Fibroblast of the aortic adventitia (primary cell): Measurements from ENCODE around the gene ZNF598. TPM values are rescaled to one million over a fixed set of nuclear protein-coding genes. Genes with fewer than 3 reads are reported as not detected.
A peak's percentile ranks its signal among the peaks of the same experiment; 100 is the strongest.
"Not testable (repeated sequence)": the region's sequence is repeated elsewhere in the genome, so short reads cannot be mapped to it uniquely, and the experiment has no call there.

Experiments
- DNase-seq: peaks from one replicate; pipeline ENCODE4 v3.0.0-alpha.2; 2010; ENCODE audit warnings: low read depth
- H3K4me3 ChIP-seq: 2 replicates; pipeline ENCODE4 v1.5.1; 2011; ENCODE audit warnings: low read depth, mild to moderate bottlenecking, control low read depth, low read length, moderate library complexity
- CTCF ChIP-seq: IDR thresholded peaks from 2 replicates; pipeline ENCODE4 v1.5.1; 2011; ENCODE audit warnings: mild to moderate bottlenecking, low read length, control low read depth, inconsistent platforms; ENCODE audit not compliant: insufficient read depth
- total RNA-seq: library from RNA; depleted of rRNA; stranded (reverse); fragments of >200 nt; gene quantifications from 2 replicates; pipeline ENCODE4 v1.2.3, GENCODE V29; 2012; ENCODE audit warnings: low replicate concordance

ZNF598 gene
- total RNA-seq, 1 donor = 18.8 TPM

DNA sequence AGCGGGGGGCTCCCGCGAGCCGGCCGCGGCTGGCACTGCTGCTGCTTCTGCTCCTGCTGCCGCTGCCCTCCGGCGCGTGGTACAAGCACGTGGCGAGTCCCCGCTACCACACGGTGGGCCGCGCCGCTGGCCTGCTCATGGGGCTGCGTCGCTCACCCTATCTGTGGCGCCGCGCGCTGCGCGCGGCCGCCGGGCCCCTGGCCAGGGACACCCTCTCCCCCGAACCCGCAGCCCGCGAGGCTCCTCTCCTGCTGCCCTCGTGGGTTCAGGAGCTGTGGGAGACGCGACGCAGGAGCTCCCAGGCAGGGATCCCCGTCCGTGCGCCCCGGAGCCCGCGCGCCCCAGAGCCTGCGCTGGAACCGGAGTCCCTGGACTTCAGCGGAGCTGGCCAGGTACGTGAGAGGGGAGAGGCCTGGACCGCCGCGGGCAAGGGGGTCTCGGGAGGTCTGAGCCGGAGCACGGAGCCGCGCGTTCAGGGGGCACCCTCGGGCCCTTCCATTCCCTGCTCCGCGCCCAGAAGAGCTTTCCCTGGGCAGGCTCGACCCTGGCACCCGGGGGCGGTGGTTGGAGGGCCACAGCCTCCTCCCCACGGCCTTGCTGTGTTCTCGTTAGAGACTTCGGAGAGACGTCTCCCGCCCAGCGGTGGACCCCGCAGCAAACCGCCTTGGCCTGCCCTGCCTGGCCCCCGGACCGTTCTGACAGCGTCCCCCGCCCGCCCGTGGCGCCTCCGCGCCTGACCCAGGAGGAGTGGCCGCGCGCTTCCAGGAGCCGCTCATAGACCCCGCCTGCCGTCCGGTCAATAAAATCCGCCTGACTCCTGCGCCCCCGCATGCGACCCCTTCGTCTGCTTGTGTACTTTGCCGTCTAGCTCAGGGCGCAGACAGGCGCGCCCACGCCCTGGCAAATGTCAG lies 10.6 kb upstream of the ZNF598 start:
- no peak overlapping the region for H3K4me3 ChIP-seq
- DNase-seq = no peak
- no peak for TF ChIP-seq CTCF

GRCh38 chr16:2019518-2019920 lies 9.9 kb upstream of the ZNF598 start, which contains the start of gene NPW:
Gene NPW, plus strand, starts transcription at chr16:2019785.
- no peak within 1 kb of the TSS for H3K4me3 ChIP-seq

DNA sequence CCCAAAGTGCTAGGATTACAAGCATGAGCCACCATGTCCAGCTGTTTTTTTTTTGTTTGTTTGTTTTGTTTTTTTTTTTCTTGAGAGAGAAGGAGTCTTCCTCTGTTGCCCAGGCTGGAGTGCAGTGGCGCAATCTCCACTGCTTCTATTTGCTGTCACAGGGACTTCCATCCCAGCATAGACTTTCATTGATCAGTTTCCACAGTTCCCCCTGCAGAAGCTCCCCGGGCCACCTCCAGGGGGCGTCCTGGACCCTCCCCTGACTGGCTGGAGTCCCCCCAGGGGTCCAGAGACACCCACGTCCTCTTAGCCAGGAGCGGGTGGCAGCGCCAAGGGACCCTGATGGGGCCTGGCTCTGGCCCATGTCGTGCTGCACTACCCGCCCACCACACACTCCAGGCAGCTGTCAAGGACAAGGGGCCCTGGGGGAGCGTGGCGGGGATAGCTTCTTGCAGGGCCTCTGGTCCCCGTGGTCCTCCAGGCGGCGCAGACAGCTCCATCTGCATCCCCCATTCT lies 6.8 kb upstream of the ZNF598 start:
- no peak for DNase-seq
- H3K4me3 ChIP-seq = no peak overlapping the region
- peak; percentile 47 for TF ChIP-seq CTCF

More at GRCh38 chr16:2019518-2019920, 9.9 kb upstream of the ZNF598 start, which contains the start of gene NPW:
- no peak for TF ChIP-seq CTCF
- no peak for DNase-seq

- H3K4me3 ChIP-seq = no peak overlapping the region
- no peak for TF ChIP-seq CTCF
- DNase-seq = no peak
Measured at GRCh38 chr16:2015947-2016208, 6.3 kb upstream of the ZNF598 start.

GRCh38 chr16:2015117-2015946 lies 5.7 kb upstream of the ZNF598 start:
- H3K4me3 ChIP-seq = no peak overlapping the region
- DNase-seq = peak; percentile 65
- TF ChIP-seq CTCF = no peak

- TF ChIP-seq CTCF = no peak
- no peak overlapping the region for H3K4me3 ChIP-seq
Measured at GRCh38 chr16:2013527-2013926, 3.9 kb upstream of the ZNF598 start.

GRCh38 chr16:2011726-2012125 lies 2.1 kb upstream of the ZNF598 start:
- H3K4me3 ChIP-seq, DNase-seq: not testable (repeated sequence)

More at GRCh38 chr16:2013527-2013926, 3.9 kb upstream of the ZNF598 start:
- DNase-seq = no peak
